ENCODE data around the gene PLCB4. TPM values are rescaled to one million over a fixed set of nuclear protein-coding genes. Genes with fewer than 3 reads are reported as not detected.

PLCB4 gene
- total and polyA plus RNA-seq, 2 donors (not counting 1 experiment from before 2014, with no cell fraction given), result 7.3 to 13.7 TPM

DNA sequence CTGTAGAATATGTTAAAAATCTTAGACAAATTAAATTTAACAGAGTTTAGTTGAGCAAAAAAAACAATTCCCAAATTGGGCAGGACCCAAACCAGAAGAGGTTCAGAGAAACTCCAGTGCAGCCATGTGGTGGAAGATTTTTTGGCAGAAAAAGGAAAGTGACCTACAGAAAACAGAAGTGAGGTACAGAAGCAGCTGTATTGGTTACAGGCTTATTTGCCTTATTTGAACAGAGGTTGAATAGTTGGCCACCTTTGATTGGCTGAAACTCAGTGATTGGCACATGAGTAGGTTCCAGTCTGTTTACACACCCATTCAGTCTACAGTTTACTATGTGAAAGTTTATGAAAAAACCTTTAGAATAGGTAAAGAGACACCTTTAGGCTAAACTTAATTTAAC, 334.6 kb downstream of the PLCB4 start:
- no peak for DNase-seq (ENCODE audit: low read depth in 2 of 2)
- Histone ChIP-seq H3K36me3 (ENCODE audit: control insufficient read depth, insufficient read depth, low read length) (peaks cover 3% of the 10 kb centered on the region), H3K27ac (ENCODE audit: insufficient read depth, low read length) (no peak overlapping the region), H3K4me1 (ENCODE audit: control insufficient read depth, extremely low read depth, insufficient read depth, low read length) (peaks cover 5% of the 10 kb centered on the region), H3K4me3 (replicated peaks in 1 of 4; ENCODE audit: control extremely low read depth in 1 of 4, insufficient read depth in 1 of 4, low read depth in 3 of 4, low read length in 4 of 4) (no peak overlapping the region), H3K4me2 (ENCODE audit: extremely low read depth, insufficient read depth, low read length) (no peak overlapping the region), H3K79me2 (ENCODE audit: control insufficient read depth, insufficient read depth, low read length) (no peaks in the 10 kb centered on the region), H4K20me1 (ENCODE audit: control insufficient read depth, extremely low read depth, insufficient read depth, low read length) (no peaks in the 10 kb centered on the region), H3K27me3 (ENCODE audit: control insufficient read depth, insufficient read depth, low read length) (no peaks in the 10 kb centered on the region), H3K9ac (ENCODE audit: insufficient read depth, low read length) (no peak overlapping the region), H2AFZ (ENCODE audit: low read length) (no peak overlapping the region), H3K9me3 (ENCODE audit: control insufficient read depth, insufficient read depth, low read depth, low read length) (no peaks in the 10 kb centered on the region)
- TF ChIP-seq, protein P1, sequence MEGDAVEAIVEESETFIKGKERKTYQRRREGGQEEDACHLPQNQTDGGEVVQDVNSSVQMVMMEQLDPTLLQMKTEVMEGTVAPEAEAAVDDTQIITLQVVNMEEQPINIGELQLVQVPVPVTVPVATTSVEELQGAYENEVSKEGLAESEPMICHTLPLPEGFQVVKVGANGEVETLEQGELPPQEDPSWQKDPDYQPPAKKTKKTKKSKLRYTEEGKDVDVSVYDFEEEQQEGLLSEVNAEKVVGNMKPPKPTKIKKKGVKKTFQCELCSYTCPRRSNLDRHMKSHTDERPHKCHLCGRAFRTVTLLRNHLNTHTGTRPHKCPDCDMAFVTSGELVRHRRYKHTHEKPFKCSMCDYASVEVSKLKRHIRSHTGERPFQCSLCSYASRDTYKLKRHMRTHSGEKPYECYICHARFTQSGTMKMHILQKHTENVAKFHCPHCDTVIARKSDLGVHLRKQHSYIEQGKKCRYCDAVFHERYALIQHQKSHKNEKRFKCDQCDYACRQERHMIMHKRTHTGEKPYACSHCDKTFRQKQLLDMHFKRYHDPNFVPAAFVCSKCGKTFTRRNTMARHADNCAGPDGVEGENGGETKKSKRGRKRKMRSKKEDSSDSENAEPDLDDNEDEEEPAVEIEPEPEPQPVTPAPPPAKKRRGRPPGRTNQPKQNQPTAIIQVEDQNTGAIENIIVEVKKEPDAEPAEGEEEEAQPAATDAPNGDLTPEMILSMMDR (conservative IDR thresholded peaks at IDR 0.05 in 1 of 2, IDR thresholded peaks at IDR 0.05 in 1 of 2; ENCODE audit: low read depth in 1 of 2, low read length in 2 of 2), result no peak
- no peak for TF ChIP-seq EZH2 (IDR thresholded peaks at IDR 0.05; ENCODE audit: low read length, missing control alignments)

DNA sequence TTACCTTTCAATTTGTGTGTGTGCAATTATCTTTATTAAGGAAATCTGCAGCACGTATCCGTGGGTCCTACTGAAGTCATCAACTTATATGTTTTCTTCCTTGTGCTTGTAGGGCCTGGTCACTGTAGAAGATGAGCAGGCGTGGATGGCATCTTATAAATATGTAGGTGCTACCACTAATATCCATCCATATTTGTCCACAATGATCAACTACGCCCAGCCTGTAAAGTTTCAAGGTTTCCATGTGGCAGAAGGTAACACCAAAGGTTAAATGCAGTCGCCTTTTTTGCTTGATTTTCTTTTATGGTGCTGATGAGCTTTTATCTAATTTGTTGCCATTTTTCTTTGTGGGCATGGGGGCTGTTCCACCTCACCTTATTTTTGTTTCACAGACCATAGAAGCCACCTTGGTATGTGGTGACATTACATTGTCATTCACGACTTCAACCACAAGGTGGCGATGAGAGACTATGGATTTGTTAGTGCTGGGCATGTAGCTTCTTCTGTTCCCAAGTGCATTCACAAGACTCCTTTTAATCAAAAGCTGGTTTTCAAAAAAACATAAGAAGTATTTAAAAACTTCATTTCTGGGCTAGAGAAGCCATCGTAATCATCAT, 339.0 kb downstream of the PLCB4 start:
- Histone ChIP-seq H3K9ac (ENCODE audit: insufficient read depth, low read length) (no peak overlapping the region), H3K4me2 (ENCODE audit: extremely low read depth, insufficient read depth, low read length) (peak overlapping the region; percentile 51), H4K20me1 (ENCODE audit: control insufficient read depth, extremely low read depth, insufficient read depth, low read length) (no peaks in the 10 kb centered on the region), H3K79me2 (ENCODE audit: control insufficient read depth, insufficient read depth, low read length) (no peaks in the 10 kb centered on the region), H3K4me3 (replicated peaks in 1 of 4; ENCODE audit: control extremely low read depth in 1 of 4, insufficient read depth in 1 of 4, low read depth in 3 of 4, low read length in 4 of 4) (no peak overlapping the region), H3K27me3 (ENCODE audit: control insufficient read depth, insufficient read depth, low read length) (no peaks in the 10 kb centered on the region), H3K4me1 (ENCODE audit: control insufficient read depth, extremely low read depth, insufficient read depth, low read length) (peaks cover 11% of the 10 kb centered on the region), H3K36me3 (ENCODE audit: control insufficient read depth, insufficient read depth, low read length) (no peaks in the 10 kb centered on the region), H3K9me3 (ENCODE audit: control insufficient read depth, insufficient read depth, low read depth, low read length) (no peaks in the 10 kb centered on the region), H2AFZ (ENCODE audit: low read length) (no peak overlapping the region), H3K27ac (ENCODE audit: insufficient read depth, low read length) (peak overlapping the region; percentile 40)
- peak; percentile 66 to 83 for DNase-seq (ENCODE audit: low read depth in 2 of 2)
- TF ChIP-seq, protein P1 (conservative IDR thresholded peaks at IDR 0.05 in 1 of 2, IDR thresholded peaks at IDR 0.05 in 1 of 2; ENCODE audit: low read depth in 1 of 2, low read length in 2 of 2), result peak; percentile 70 to 87
- TF ChIP-seq EZH2 (IDR thresholded peaks at IDR 0.05; ENCODE audit: low read length, missing control alignments), result no peak

DNA sequence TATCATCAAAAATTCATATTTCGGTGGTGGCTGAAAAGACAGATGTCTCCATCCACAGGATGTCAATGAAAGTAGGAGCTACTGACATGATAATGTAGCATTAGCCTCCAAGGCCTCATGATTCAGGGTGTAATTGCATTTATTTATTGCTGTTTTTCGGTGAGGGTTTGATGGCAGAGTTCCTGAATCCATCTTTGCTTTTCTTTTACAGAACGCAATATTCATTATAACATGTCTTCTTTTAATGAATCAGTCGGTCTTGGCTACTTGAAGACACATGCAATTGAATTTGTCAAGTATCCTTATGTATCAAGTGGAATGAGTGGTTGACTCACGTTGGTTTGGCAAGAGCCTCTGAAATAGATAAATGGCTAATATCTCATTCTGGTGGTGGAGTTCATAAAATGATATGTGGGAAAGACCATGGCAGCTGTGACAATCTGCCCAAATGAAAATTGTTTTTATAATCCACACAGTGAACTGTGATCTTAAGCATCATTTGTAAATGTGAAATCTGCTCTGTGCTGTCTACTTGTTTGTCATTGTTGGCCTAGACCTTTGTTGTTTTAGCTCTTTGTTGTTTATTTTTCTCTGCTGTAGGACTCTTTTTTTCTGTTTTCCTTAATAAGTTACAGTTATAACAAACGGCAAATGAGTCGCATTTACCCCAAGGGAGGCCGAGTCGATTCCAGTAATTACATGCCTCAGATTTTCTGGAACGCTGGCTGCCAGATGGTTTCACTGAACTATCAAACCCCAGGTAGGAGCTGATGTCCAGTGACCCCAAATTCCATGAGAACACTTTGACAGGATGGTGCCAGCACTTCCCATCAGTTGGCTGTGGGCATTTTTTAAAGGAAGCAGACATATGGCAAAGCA, 339.8 kb downstream of the PLCB4 start:
- H3K27me3 ChIP-seq (ENCODE audit: control insufficient read depth, insufficient read depth, low read length), result no peaks in the 10 kb centered on the region
- H2AFZ ChIP-seq (ENCODE audit: low read length), result no peak overlapping the region
- H3K9ac ChIP-seq (ENCODE audit: insufficient read depth, low read length), result no peak overlapping the region
- no peaks in the 10 kb centered on the region for H3K9me3 ChIP-seq (ENCODE audit: control insufficient read depth, insufficient read depth, low read depth, low read length)
- no peak overlapping the region for H3K4me3 ChIP-seq (replicated peaks in 1 of 4; ENCODE audit: control extremely low read depth in 1 of 4, insufficient read depth in 1 of 4, low read depth in 3 of 4, low read length in 4 of 4)
- peak; percentile 64 to 95 for DNase-seq (ENCODE audit: low read depth in 2 of 2)
- TF ChIP-seq, protein P1 (conservative IDR thresholded peaks at IDR 0.05 in 1 of 2, IDR thresholded peaks at IDR 0.05 in 1 of 2; ENCODE audit: low read depth in 1 of 2, low read length in 2 of 2), result no peak
- TF ChIP-seq EZH2 (IDR thresholded peaks at IDR 0.05; ENCODE audit: low read length, missing control alignments), result no peak
- no peaks in the 10 kb centered on the region for H3K36me3 ChIP-seq (ENCODE audit: control insufficient read depth, insufficient read depth, low read length)
- peak overlapping the region; percentile 40 for H3K27ac ChIP-seq (ENCODE audit: insufficient read depth, low read length)
- peaks cover 11% of the 10 kb centered on the region for H3K4me1 ChIP-seq (ENCODE audit: control insufficient read depth, extremely low read depth, insufficient read depth, low read length)
- no peaks in the 10 kb centered on the region for H3K79me2 ChIP-seq (ENCODE audit: control insufficient read depth, insufficient read depth, low read length)
- peak overlapping the region; percentile 51 for H3K4me2 ChIP-seq (ENCODE audit: extremely low read depth, insufficient read depth, low read length)
- H4K20me1 ChIP-seq (ENCODE audit: control insufficient read depth, extremely low read depth, insufficient read depth, low read length), result no peaks in the 10 kb centered on the region

Measured in fibroblast of lung (primary cell).